Parathyroid adenoma (tissue), 2 donors: ENCODE results near the gene PDE7B.

Experiments
- H2AFZ ChIP-seq: fragments of 300-600 bp; sonication (generic); one replicate; pipeline ENCODE4 v1.7.0; 2017; ENCODE audit warnings: antibody characterized with exemption, mild to moderate bottlenecking
- H3K27ac ChIP-seq: fragments of 300-600 bp; sonication (generic); one replicate; pipeline ENCODE4 v1.7.0; 2017
- H3K27me3 ChIP-seq: fragments of 300-600 bp; sonication (generic); one replicate; pipeline ENCODE4 v1.7.0; 2017; ENCODE audit warnings: low read length; ENCODE audit not compliant: control insufficient read depth, insufficient read depth
- H3K36me3 ChIP-seq: fragments of 300-600 bp; sonication (generic); one replicate; pipeline ENCODE4 v1.7.0; 2017; ENCODE audit warnings: low read length; ENCODE audit not compliant: control insufficient read depth, insufficient read depth
- H3K4me1 ChIP-seq: fragments of 300-600 bp; sonication (generic); one replicate; pipeline ENCODE4 v1.7.0; 2017; ENCODE audit warnings: control low read depth
- H3K4me2 ChIP-seq: fragments of 300-600 bp; sonication (generic); one replicate; pipeline ENCODE4 v1.7.0; 2017; ENCODE audit warnings: low read length
- H3K4me3 ChIP-seq: fragments of 300-600 bp; sonication (generic); one replicate; pipeline ENCODE4 v1.7.0; 2017; ENCODE audit warnings: low read depth, low read length
- H3K79me2 ChIP-seq: fragments of 300-600 bp; sonication (generic); one replicate; pipeline ENCODE4 v1.7.0; 2017; ENCODE audit warnings: control low read depth
- H3K9ac ChIP-seq: fragments of 300-600 bp; sonication (generic); one replicate; pipeline ENCODE4 v1.7.0; 2017; ENCODE audit warnings: mild to moderate bottlenecking
- H3K9me3 ChIP-seq: fragments of 300-600 bp; sonication (generic); one replicate; pipeline ENCODE4 v1.7.0; 2017; ENCODE audit warnings: low read length; ENCODE audit not compliant: control insufficient read depth
- CTCF ChIP-seq: fragments of 300-600 bp; sonication (generic); IDR thresholded peaks from one replicate; pipeline ENCODE4 v1.7.0; 2017; ENCODE audit warnings: antibody characterized with exemption, mild to moderate bottlenecking
- donor health status: primary hyperparathyroidism.

Gene PDE7B

GRCh38 chr6:136115941-136116340 lies 264.4 kb downstream of the PDE7B start:
- Histone ChIP-seq H3K9me3 (no peaks in the 10 kb centered on the region), H3K9ac (no peak overlapping the region), H3K27me3 (no peaks in the 10 kb centered on the region), H3K4me3 (no peak overlapping the region), H3K36me3 (no peaks in the 10 kb centered on the region), H3K4me2 (no peak overlapping the region), H3K4me1 (peaks cover 11% of the 10 kb centered on the region), H3K79me2 (peaks cover 15% of the 10 kb centered on the region), H3K27ac (no peak overlapping the region), H2AFZ (no peak overlapping the region)
- no peak for TF ChIP-seq CTCF

- peaks cover 11% of the 10 kb centered on the region for H3K4me1 ChIP-seq
- H3K9ac ChIP-seq = no peak overlapping the region
- H3K4me3 ChIP-seq = no peak overlapping the region
- no peaks in the 10 kb centered on the region for H3K27me3 ChIP-seq
- TF ChIP-seq CTCF = no peak
- H3K79me2 ChIP-seq = peaks cover 15% of the 10 kb centered on the region
- no peak overlapping the region for H3K4me2 ChIP-seq
- no peak overlapping the region for H2AFZ ChIP-seq
- H3K36me3 ChIP-seq = no peaks in the 10 kb centered on the region
- no peaks in the 10 kb centered on the region for H3K9me3 ChIP-seq
- H3K27ac ChIP-seq = no peak overlapping the region
Measured at GRCh38 chr6:136117081-136117480, 265.6 kb downstream of the PDE7B start.

- Histone ChIP-seq H3K4me3 (no peak overlapping the region), H3K79me2 (peaks cover 15% of the 10 kb centered on the region), H3K9ac (no peak overlapping the region), H3K27ac (no peak overlapping the region), H3K36me3 (no peaks in the 10 kb centered on the region), H3K4me2 (no peak overlapping the region), H2AFZ (no peak overlapping the region), H3K27me3 (no peaks in the 10 kb centered on the region), H3K9me3 (no peaks in the 10 kb centered on the region), H3K4me1 (peaks cover 6% of the 10 kb centered on the region)
- TF ChIP-seq CTCF = no peak
Measured at GRCh38 chr6:136118787-136119186, 267.3 kb downstream of the PDE7B start.

- Histone ChIP-seq H3K4me2 (no peak overlapping the region), H2AFZ (no peak overlapping the region), H3K9me3 (no peaks in the 10 kb centered on the region), H3K4me1 (peaks cover 5% of the 10 kb centered on the region), H3K79me2 (peaks cover 6% of the 10 kb centered on the region), H3K9ac (no peak overlapping the region), H3K4me3 (no peak overlapping the region), H3K27me3 (no peaks in the 10 kb centered on the region), H3K27ac (no peak overlapping the region), H3K36me3 (no peaks in the 10 kb centered on the region)
- no peak for TF ChIP-seq CTCF
Measured at GRCh38 chr6:136123468-136123867, 272.0 kb downstream of the PDE7B start.

- H3K9ac ChIP-seq = no peak overlapping the region
- no peaks in the 10 kb centered on the region for H3K27me3 ChIP-seq
- H3K4me2 ChIP-seq = no peak overlapping the region
- H3K79me2 ChIP-seq = peaks cover 4% of the 10 kb centered on the region
- H3K36me3 ChIP-seq = no peaks in the 10 kb centered on the region
- no peak overlapping the region for H3K27ac ChIP-seq
- no peaks in the 10 kb centered on the region for H3K9me3 ChIP-seq
- H2AFZ ChIP-seq = no peak overlapping the region
- H3K4me1 ChIP-seq = peaks cover 5% of the 10 kb centered on the region
- no peak for TF ChIP-seq CTCF
- H3K4me3 ChIP-seq = no peak overlapping the region
Measured at GRCh38 chr6:136125585-136125984, 274.1 kb downstream of the PDE7B start.
